Measurements from ENCODE around the gene MGA.

DNA sequence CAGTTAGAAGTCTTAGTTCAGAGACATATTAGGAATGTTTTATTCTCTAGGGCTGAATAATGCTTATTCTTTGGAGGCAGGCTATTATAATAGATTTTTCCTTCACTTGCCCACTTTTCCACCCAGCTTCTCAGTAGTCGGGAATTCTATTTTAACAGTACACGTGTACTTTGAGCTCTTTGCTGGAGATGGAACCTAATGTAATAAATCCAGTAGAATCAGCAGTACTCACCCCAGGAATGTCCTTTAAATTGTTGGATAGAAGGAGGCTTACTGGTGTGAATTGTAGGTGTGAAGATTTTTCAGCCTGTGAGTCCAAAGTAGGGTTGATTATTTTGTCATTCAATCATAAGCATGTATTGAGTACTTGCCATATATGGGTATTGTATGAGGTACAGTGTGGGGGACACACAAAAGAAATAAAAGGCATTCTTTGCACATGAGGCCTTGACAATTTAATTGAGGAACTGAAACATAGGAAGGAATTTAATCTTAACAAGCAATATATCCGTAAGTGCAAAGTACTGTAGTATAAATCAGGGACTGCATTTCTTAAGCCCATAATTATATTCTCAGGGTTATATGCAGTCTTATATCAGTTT, 29.5 kb upstream of the MGA start:
- TF ChIP-seq, protein P1, sequence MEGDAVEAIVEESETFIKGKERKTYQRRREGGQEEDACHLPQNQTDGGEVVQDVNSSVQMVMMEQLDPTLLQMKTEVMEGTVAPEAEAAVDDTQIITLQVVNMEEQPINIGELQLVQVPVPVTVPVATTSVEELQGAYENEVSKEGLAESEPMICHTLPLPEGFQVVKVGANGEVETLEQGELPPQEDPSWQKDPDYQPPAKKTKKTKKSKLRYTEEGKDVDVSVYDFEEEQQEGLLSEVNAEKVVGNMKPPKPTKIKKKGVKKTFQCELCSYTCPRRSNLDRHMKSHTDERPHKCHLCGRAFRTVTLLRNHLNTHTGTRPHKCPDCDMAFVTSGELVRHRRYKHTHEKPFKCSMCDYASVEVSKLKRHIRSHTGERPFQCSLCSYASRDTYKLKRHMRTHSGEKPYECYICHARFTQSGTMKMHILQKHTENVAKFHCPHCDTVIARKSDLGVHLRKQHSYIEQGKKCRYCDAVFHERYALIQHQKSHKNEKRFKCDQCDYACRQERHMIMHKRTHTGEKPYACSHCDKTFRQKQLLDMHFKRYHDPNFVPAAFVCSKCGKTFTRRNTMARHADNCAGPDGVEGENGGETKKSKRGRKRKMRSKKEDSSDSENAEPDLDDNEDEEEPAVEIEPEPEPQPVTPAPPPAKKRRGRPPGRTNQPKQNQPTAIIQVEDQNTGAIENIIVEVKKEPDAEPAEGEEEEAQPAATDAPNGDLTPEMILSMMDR (conservative IDR thresholded peaks at IDR 0.05): no peak
- no peak for TF ChIP-seq ZFX (IDR thresholded peaks at IDR 0.05)

Data from C4-2B (cell line).